Panc1 (cell line): ENCODE measurements around the gene KCNQ4. TPM values are rescaled to one million over a fixed set of nuclear protein-coding genes. Genes with fewer than 3 reads are reported as not detected.

Experiments used
- ATAC-seq: fragments of 200-7000 bp; cut with Tn5 transposase; 2 replicates; pipeline ENCODE4 v1.9.1; 2020; ENCODE audit warnings: mild to moderate bottlenecking, moderate library complexity
- BruUV-seq: library from RNA; stranded (reverse); fragments of 400-500 nt; replicated peaks from 2 replicates; lab custom pipeline; 2021; lab: Mats Ljungman, UMichigan
- CTCF ChIA-PET: fragments of 300-600 bp; sonication (Branson Sonifier 250); formaldehyde crosslinking; loops from one replicate; lab custom pipeline; 2022; ENCODE audit warnings: antibody characterized with exemption; lab: Charles Lee
- POLR2A ChIA-PET: fragments of 300-600 bp; sonication (Branson Sonifier 250); formaldehyde crosslinking; loops from one replicate; lab custom pipeline; 2022; ENCODE audit warnings: antibody characterized with exemption; lab: Charles Lee
- DNase-seq: peaks from one replicate; pipeline ENCODE4 v3.0.0-alpha.2; 2010; ENCODE audit warnings: low read depth, low spot score
- H3K27ac ChIP-seq: 2 replicates; pipeline ENCODE4 v1.5.1; 2011; ENCODE audit warnings: mild to moderate bottlenecking, low read length, inconsistent platforms
- H3K27me3 ChIP-seq: fragments of 200-500 bp; sonication (Bioruptor generic); 2 replicates; pipeline ENCODE4 v1.6.0; 2014; ENCODE audit warnings: low read length, inconsistent platforms; ENCODE audit not compliant: control insufficient read depth, insufficient read depth
- H3K36me3 ChIP-seq: fragments of 200-500 bp; sonication (Bioruptor generic); 2 replicates; pipeline ENCODE4 v1.5.1; 2014; ENCODE audit warnings: inconsistent platforms, mild to moderate bottlenecking, low read length, moderate library complexity; ENCODE audit not compliant: control insufficient read depth, insufficient read depth
- H3K4me1 ChIP-seq: 2 replicates; pipeline ENCODE4 v1.5.1; 2011; ENCODE audit warnings: inconsistent platforms, mild to moderate bottlenecking, low read length, moderate library complexity; ENCODE audit not compliant: control insufficient read depth, insufficient read depth
- H3K4me3 ChIP-seq, 2 experiments: 2 replicates each; pipeline ENCODE4 v1.5.1; 2011 to 2012; ENCODE audit warnings: low read depth in 2 of 2, low read length in 2 of 2, mild to moderate bottlenecking in 2 of 2, inconsistent platforms in 1 of 2, moderate library complexity in 1 of 2
- H3K9me3 ChIP-seq: fragments of 200-500 bp; sonication (Bioruptor generic); 2 replicates; pipeline ENCODE4 v1.5.1; 2014; ENCODE audit warnings: low read depth, mild to moderate bottlenecking, inconsistent platforms, low read length, moderate library complexity; ENCODE audit not compliant: control insufficient read depth, insufficient read depth
- POLR2AphosphoS5 ChIP-seq: IDR thresholded peaks from 2 replicates; pipeline ENCODE4 v1.6.1; 2012; ENCODE audit warnings: mild to moderate bottlenecking, low read depth, low read length, moderate library complexity
- REST ChIP-seq, 2 experiments: IDR thresholded peaks; 2 replicates each; pipeline ENCODE4 v1.6.1; 2011 to 2012; ENCODE audit warnings: low read depth in 2 of 2, control low read depth in 1 of 2, low read length in 1 of 2, mild to moderate bottlenecking in 1 of 2, moderate library complexity in 1 of 2; ENCODE audit not compliant: insufficient read depth in 1 of 2
- SIN3A ChIP-seq: IDR thresholded peaks from 2 replicates; pipeline ENCODE4 v1.6.1; 2012; ENCODE audit warnings: low read depth, mild to moderate bottlenecking, low read length, moderate library complexity, borderline replicate concordance; ENCODE audit not compliant: insufficient read depth
- TCF7L2 ChIP-seq: IDR thresholded peaks from 2 replicates; pipeline ENCODE4 v1.6.1; 2011; ENCODE audit warnings: mild to moderate bottlenecking, low read depth, low read length, inconsistent platforms
- in situ Hi-C: cut with HindIII; loops from 2 replicates; pipeline ENCODE4 v1.10.0; 2016; ENCODE audit warnings: low sequenced_read_pairs, low pct_unique_long_range_greater_than_20kb
- intact Hi-C: fragments of 100-400 bp; cut with micrococcal nuclease; formaldehyde crosslinking; loops from one replicate; pipeline ENCODE4 v1.10.0; 2022; ENCODE audit not compliant: unreplicated experiment
- total RNA-seq: library from RNA; stranded (reverse); gene quantifications from one replicate; pipeline ENCODE4 v1.2.1, GENCODE V29; 2021; ENCODE audit not compliant: unreplicated experiment

The KCNQ4 gene
- total RNA-seq, 1 experiment from 2014 or later: 2.6 TPM

GRCh38 chr1:40879482-40880175 is 96.0 kb downstream of the KCNQ4 start:
- Histone ChIP-seq H3K27me3 (no peaks in the 10 kb centered on the region), H3K27ac (peak overlapping the region; percentile 78), H3K4me3 (no peak overlapping the region), H3K9me3 (peaks cover 19% of the 10 kb centered on the region), H3K4me1 (peaks cover 23% of the 10 kb centered on the region), H3K36me3 (no peaks in the 10 kb centered on the region)
- ChIA-PET CTCF (no interaction called here), POLR2A (no interaction called here)
- DNase-seq (no peak), ATAC-seq (no peak)
- in situ Hi-C loops (no loop called here), intact Hi-C loops (no loop called here)
- no TSS peak for BruUV-seq
- TF ChIP-seq TCF7L2: no peak
- no peak for TF ChIP-seq POLR2AphosphoS5
- TF ChIP-seq REST (IDR thresholded peaks at IDR 0.05; ENCODE audit: insufficient read depth in 1 of 2, low read depth in 2 of 2, low read length in 1 of 2): no peak

- CTCF ChIA-PET: no interaction called here
These were observed 97.4 kb downstream of the KCNQ4 start for GRCh38 chr1:40880813-40881549.

More at GRCh38 chr1:40880813-40881549, 97.4 kb downstream of the KCNQ4 start:
- no peaks in the 10 kb centered on the region for H3K36me3 ChIP-seq
- no peak for TF ChIP-seq POLR2AphosphoS5
- TF ChIP-seq REST (IDR thresholded peaks at IDR 0.05; ENCODE audit: insufficient read depth in 1 of 2, low read depth in 2 of 2, low read length in 1 of 2): no peak
- TF ChIP-seq TCF7L2: no peak
- TF ChIP-seq SIN3A: no peak
- DNase-seq: no peak
- H3K4me1 ChIP-seq: peaks cover 24% of the 10 kb centered on the region
- in situ Hi-C loops: no loop called here
- intact Hi-C loops: no loop called here
- no peak overlapping the region for H3K4me3 ChIP-seq
- no peaks in the 10 kb centered on the region for H3K27me3 ChIP-seq
- peak; percentile 55 for ATAC-seq
- H3K27ac ChIP-seq: peak overlapping the region; percentile 69
- H3K9me3 ChIP-seq: peaks cover 18% of the 10 kb centered on the region
- POLR2A ChIA-PET: interaction anchor here (0.7 kb wide), 1 partner anchor 17 kb away, joined by 18 read pairs; no protein-coding TSS in a partner anchor
- BruUV-seq: no TSS peak
